Psoas muscle (tissue), 8 donors: ENCODE measurements around the gene RBBP7. TPM values are rescaled to one million over a fixed set of nuclear protein-coding genes. Genes with fewer than 3 reads are reported as not detected.

Source experiments
- ATAC-seq, 4 donors: fragments of 200-7000 bp; cut with Tn5 transposase; one replicate each; pipeline ENCODE4 v1.9.1; 2020; ENCODE audit warnings: moderate library complexity in 3 of 4, mild to moderate bottlenecking in 2 of 4
- DNase-seq, 2 donors: peaks; one replicate each; pipeline ENCODE4 v3.0.0-alpha.2; 2020
- H3K27ac ChIP-seq: fragments of 200-600 bp; one replicate; pipeline ENCODE4 v1.8.0; 2022
- H3K27me3 ChIP-seq, 3 donors: fragments of 200-600 bp in 1 of 3; one replicate each; pipeline versions ENCODE4 v1.6.1 to v1.8.0; 2013 to 2022; ENCODE audit warnings: low read length in 2 of 3, mild to moderate bottlenecking in 2 of 3, moderate library complexity in 1 of 3; ENCODE audit not compliant: insufficient read depth in 3 of 3
- H3K36me3 ChIP-seq, 2 donors: fragments of 200-600 bp in 1 of 2; one replicate each; pipeline versions ENCODE4 v1.6.1 to v1.8.0; 2013 to 2022; ENCODE audit warnings: low read depth in 1 of 2, mild to moderate bottlenecking in 1 of 2, moderate library complexity in 1 of 2; ENCODE audit not compliant: insufficient read depth in 1 of 2
- H3K4me1 ChIP-seq: fragments of 200-600 bp; one replicate; pipeline ENCODE4 v1.8.0; 2022
- H3K4me3 ChIP-seq: fragments of 200-600 bp; one replicate; pipeline ENCODE4 v1.8.0; 2022; ENCODE audit warnings: mild to moderate bottlenecking
- H3K9me3 ChIP-seq: fragments of 200-600 bp; one replicate; pipeline ENCODE4 v1.8.0; 2022
- CTCF ChIP-seq: fragments of 200-600 bp; IDR thresholded peaks from one replicate; pipeline ENCODE4 v1.8.0; 2022; ENCODE audit warnings: antibody characterized with exemption
- WGBS, 3 donors: extraction: QIAGEN DNeasy Blood & Tissue Kit; methylation state at CpG; one replicate each; pipeline versions ENCODE4 v1.1.6 to v1.1.7; 2013; 5-methylcytosine and 5-hydroxymethylcytosine counted together
- intact Hi-C, 2 donors: fragments of 100-400 bp; cut with DNase I; formaldehyde crosslinking; loops; one replicate each; pipeline versions ENCODE4 v1.11.0 to v1.14.2; 2022
- polyA plus RNA-seq, 3 donors: library from polyadenylated mRNA; stranded (reverse); fragments of 200-250 nt; gene quantifications; one replicate each; pipeline ENCODE4 v1.2.3, GENCODE V29; 2013
- total RNA-seq, 4 donors: library from RNA; stranded (reverse); fragmentation: NEBNext Ultra II Directional in 2 of 4; extraction: Animal tissue kit (Norgen Biotek cat#: 25700) in 2 of 4; gene quantifications; one replicate each; pipeline versions ENCODE4 v1.2.1 to v1.2.4, GENCODE V29; 2021 to 2023
- donor health status: healthy with polysubstance abuse.
- donor health status: DM: no; HTN: no; CAD: no; lungs with moderate emphysema.
- donor health status: Bipolar disorder and iron deficiency.
- donor health status: healthy.
- donor health status: DM: yes; HTN: yes; CAD: no.
- donor health status: DM: no; HTN: no; CAD: no.
- donor health status: DM: no; HTN: no; CAD: no.
- donor health status: DM: yes; HTN: yes; CAD: no.

RBBP7 gene
- total and polyA plus RNA-seq, 7 donors, result 81.1 to 139 (median 98.9) TPM

GRCh38 chrX:16852617-16853179 lies 17.5 kb downstream of the RBBP7 start:
- Histone ChIP-seq H3K4me3 (no peak overlapping the region), H3K27ac (no peak overlapping the region), H3K9me3 (no peaks in the 10 kb centered on the region), H3K4me1 (no peaks in the 10 kb centered on the region), H3K36me3 (peaks cover 0 to 93% of the 10 kb centered on the region in 2 donors), H3K27me3 (no peaks in the 10 kb centered on the region)
- intact Hi-C loops, result loop anchor here in 1 of 2 donors (5.0 kb wide), 1 partner anchor 1145 kb away; no protein-coding TSS in a partner anchor
- WGBS, 3 donors, result 87 to 97% (median 92%) methylated on average over 12 of the region's 12 CpGs
- no peak for TF ChIP-seq CTCF
- ATAC-seq (no peak), DNase-seq (no peak)

GRCh38 chrX:16851827-16852226 lies 18.3 kb downstream of the RBBP7 start:
- no peak for ATAC-seq
- H3K36me3 ChIP-seq, result peaks cover 0 to 91% of the 10 kb centered on the region in 2 donors

GRCh38 chrX:16851421-16851820 lies 18.7 kb downstream of the RBBP7 start:
- no peak overlapping the region for H3K4me3 ChIP-seq
- H3K27me3 ChIP-seq, result no peaks in the 10 kb centered on the region
- no peaks in the 10 kb centered on the region for H3K4me1 ChIP-seq
- H3K27ac ChIP-seq, result no peak overlapping the region
- intact Hi-C loops, result loop anchor here in 1 of 2 donors (5.0 kb wide), 1 partner anchor 1144 kb away; no protein-coding TSS in a partner anchor
- H3K36me3 ChIP-seq, result peaks cover 0 to 91% of the 10 kb centered on the region in 2 donors
- TF ChIP-seq CTCF, result no peak
- DNase-seq (no peak), ATAC-seq (no peak)
- 63 to 79% (median 70%) methylated on average over 1 of the region's 1 CpG for WGBS, 3 donors
- no peaks in the 10 kb centered on the region for H3K9me3 ChIP-seq

More at GRCh38 chrX:16851827-16852226, 18.3 kb downstream of the RBBP7 start:
- intact Hi-C loops, result loop anchor here in 1 of 2 donors (5.0 kb wide), 1 partner anchor 1145 kb away; no protein-coding TSS in a partner anchor
- Histone ChIP-seq H3K9me3 (no peaks in the 10 kb centered on the region), H3K4me1 (no peaks in the 10 kb centered on the region), H3K27ac (no peak overlapping the region), H3K4me3 (no peak overlapping the region), H3K27me3 (no peaks in the 10 kb centered on the region)
- WGBS, 3 donors, result 95 to 98% (median 96%) methylated on average over 3 of the region's 3 CpGs
- no peak for DNase-seq
- TF ChIP-seq CTCF, result no peak

- DNase-seq (no peak), ATAC-seq (no peak)
- Histone ChIP-seq H3K36me3 (peaks cover 0 to 97% of the 10 kb centered on the region in 2 donors), H3K27me3 (no peaks in the 10 kb centered on the region), H3K4me3 (no peak overlapping the region), H3K9me3 (no peaks in the 10 kb centered on the region), H3K4me1 (no peaks in the 10 kb centered on the region), H3K27ac (no peak overlapping the region)
- 76 to 84% (median 77%) methylated on average over 6 of the region's 6 CpGs for WGBS, 3 donors
- intact Hi-C loops, result no loop called here
- no peak for TF ChIP-seq CTCF
Measured at GRCh38 chrX:16848541-16848940, 21.6 kb downstream of the RBBP7 start.

GRCh38 chrX:16845686-16846085 lies 24.5 kb downstream of the RBBP7 start:
- Histone ChIP-seq H3K4me1 (no peaks in the 10 kb centered on the region), H3K27ac (no peak overlapping the region), H3K4me3 (no peak overlapping the region), H3K36me3 (peaks cover 3 to 97% of the 10 kb centered on the region in 2 donors), H3K9me3 (no peaks in the 10 kb centered on the region), H3K27me3 (no peaks in the 10 kb centered on the region)
- WGBS, 3 donors, result 62 to 85% (median 81%) methylated on average over 2 of the region's 2 CpGs
- intact Hi-C loops, result no loop called here
- DNase-seq (no peak), ATAC-seq (no peak)
- no peak for TF ChIP-seq CTCF
